Breast epithelium (tissue), 3 donors: ENCODE data around the gene PRDM16.

Source experiments
- CTCF ChIP-seq, 3 donors: fragments of 450-650 bp; IDR thresholded peaks; one replicate each; pipeline ENCODE4 v1.5.1; 2016 to 2017; ENCODE audit warnings: antibody characterized with exemption in 3 of 3, mild to moderate bottlenecking in 3 of 3, moderate library complexity in 3 of 3
- POLR2A ChIP-seq: fragments of 450-650 bp; IDR thresholded peaks from one replicate; pipeline ENCODE4 v1.6.1; 2016; ENCODE audit warnings: antibody characterized with exemption, mild to moderate bottlenecking, moderate library complexity
- POLR2AphosphoS5 ChIP-seq, 3 donors: sonication (generic); formaldehyde crosslinking; IDR thresholded peaks; one replicate each; pipeline ENCODE4 v1.6.1; 2017; ENCODE audit warnings: antibody characterized with exemption in 3 of 3

DNA sequence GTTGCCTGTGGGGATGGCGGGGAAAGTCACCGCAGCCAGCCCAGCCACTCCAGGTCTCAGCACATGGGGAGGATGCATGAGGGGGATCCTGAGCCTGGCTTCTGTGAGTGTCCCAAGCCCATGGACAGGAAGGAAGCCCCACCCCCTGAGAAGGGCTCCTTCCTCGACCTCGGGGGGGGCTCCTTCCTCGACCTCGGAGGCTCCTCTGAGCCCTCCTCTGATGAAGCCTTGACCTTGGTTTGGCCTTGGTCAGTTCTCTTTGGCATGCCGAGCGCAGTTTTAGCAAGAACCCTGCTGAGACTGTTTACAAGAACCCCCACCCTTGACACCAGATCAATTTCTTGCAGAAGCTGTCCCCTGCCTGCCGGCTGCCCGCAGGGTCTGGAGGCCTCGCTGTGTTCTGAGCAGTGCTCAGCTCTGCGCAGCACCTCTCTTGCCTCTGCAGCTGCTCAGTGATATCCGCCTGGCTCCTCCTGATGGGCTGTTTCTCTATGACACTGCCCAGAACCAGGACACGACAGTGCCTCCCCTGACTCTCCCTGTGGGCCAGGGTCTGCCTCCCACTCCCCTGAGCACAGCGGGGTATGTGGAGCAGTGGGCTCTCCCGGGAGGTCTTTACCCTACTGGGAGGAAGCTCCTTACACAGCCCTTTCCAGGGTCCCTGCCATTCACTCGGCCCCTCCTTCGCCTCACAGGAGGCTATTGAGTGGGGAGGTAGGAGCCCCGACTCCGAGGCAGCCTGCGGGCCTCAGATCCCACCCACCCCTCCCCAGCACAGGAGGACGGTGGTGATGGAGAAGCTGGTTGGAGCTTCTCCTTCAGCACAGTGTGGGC lies 32.3 kb upstream of the PRDM16 start:
- TF ChIP-seq CTCF (IDR thresholded peaks at IDR 0.05), result no peak
- TF ChIP-seq POLR2A, result no peak
- no peak for TF ChIP-seq POLR2AphosphoS5 (IDR thresholded peaks at IDR 0.05)
